ENCODE measurements around the gene CXCL12. TPM values are rescaled to one million over a fixed set of nuclear protein-coding genes. Genes with fewer than 3 reads are reported as not detected.

The CXCL12 gene
- polyA plus RNA-seq, 1 experiment = 217 TPM

DNA sequence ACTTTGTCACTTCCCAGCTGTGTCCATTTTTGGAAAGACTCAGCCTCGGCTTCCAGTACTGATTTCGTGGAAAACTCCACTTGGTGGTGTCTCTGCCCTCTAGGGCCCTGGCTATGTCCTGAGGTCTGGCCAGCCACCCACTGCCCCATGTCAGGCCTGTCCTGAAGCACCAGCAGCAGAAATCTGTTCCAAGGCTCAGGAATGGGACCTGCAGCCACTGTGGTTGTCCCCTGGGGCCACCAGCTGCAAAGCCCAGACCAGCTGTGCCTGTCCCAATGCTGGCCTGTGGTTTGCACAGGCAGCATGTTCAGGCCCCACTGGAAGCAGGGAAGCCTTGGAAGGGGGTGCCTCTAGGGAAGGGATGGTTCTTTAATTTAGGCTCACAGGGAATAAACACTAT, 21.2 kb downstream of the CXCL12 start:
- H3K27me3 ChIP-seq (ENCODE audit: control insufficient read depth, insufficient read depth, low read length) = no peaks in the 10 kb centered on the region
- ChIA-PET POLR2A (no interaction called here), CTCF (no interaction called here)
- no peak for DNase-seq (ENCODE audit: low read depth)
- H3K4me3 ChIP-seq (ENCODE audit: low read depth, low read length) = no peak overlapping the region
- no peaks in the 10 kb centered on the region; the same call in 1 of the 2 replicates for H3K36me3 ChIP-seq (ENCODE audit: control insufficient read depth, insufficient read depth, low read length)
- TF ChIP-seq, protein P1, sequence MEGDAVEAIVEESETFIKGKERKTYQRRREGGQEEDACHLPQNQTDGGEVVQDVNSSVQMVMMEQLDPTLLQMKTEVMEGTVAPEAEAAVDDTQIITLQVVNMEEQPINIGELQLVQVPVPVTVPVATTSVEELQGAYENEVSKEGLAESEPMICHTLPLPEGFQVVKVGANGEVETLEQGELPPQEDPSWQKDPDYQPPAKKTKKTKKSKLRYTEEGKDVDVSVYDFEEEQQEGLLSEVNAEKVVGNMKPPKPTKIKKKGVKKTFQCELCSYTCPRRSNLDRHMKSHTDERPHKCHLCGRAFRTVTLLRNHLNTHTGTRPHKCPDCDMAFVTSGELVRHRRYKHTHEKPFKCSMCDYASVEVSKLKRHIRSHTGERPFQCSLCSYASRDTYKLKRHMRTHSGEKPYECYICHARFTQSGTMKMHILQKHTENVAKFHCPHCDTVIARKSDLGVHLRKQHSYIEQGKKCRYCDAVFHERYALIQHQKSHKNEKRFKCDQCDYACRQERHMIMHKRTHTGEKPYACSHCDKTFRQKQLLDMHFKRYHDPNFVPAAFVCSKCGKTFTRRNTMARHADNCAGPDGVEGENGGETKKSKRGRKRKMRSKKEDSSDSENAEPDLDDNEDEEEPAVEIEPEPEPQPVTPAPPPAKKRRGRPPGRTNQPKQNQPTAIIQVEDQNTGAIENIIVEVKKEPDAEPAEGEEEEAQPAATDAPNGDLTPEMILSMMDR (IDR thresholded peaks at IDR 0.05; ENCODE audit: insufficient read depth, low read depth, low read length) = no peak

DNA sequence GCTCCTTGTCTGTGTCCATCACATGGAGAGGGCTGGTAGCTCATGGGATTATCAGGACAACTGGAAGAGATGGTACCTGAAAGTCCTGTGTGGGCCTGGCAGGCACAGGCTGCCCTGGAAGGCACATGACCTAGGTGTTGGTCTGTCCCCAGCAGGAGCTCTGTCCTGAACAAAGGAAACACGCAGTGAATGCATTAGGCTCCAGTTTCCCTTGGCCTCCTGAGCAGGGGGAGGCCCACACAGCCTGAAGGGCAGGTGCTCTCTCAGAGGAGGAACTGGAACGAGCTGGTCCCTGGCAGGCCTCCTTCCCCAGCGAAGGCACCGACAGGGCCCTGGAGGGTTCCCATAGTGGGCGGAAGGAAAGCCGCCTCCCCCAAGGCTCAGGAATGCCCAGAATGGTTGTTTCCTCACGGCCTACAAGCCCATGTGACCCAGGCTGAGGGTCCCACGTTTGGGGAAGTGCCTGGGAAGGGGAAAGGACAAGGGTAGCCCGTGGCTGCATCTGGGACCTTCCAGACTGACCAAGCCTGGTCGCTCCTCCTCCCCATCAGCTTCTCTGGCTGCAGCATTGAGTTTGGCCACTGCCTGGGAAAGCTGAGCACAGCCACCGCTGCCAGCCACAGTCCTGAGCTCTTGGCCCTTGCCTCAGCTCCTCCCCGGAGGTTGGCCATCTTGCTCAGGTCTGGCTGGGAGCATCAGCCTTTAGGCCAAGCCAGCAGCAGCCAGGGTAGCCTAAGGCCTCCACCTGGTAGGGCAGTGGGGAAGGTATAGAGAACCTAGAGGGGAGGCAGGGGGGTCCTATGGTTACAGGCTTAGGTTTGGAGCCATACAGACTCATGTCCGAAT, 21.8 kb downstream of the CXCL12 start:
- H3K36me3 ChIP-seq (ENCODE audit: control insufficient read depth, insufficient read depth, low read length) = no peaks in the 10 kb centered on the region
- no peaks in the 10 kb centered on the region for H3K27me3 ChIP-seq (ENCODE audit: control insufficient read depth, insufficient read depth, low read length)
- TF ChIP-seq, protein P1 (IDR thresholded peaks at IDR 0.05; ENCODE audit: insufficient read depth, low read depth, low read length) = no peak
- POLR2A ChIA-PET = no interaction called here
- CTCF ChIA-PET = interaction anchor here (1.0 kb wide), 1 partner anchor 11 kb away, joined by 3 read pairs; no protein-coding TSS in a partner anchor
- no peak overlapping the region for H3K4me3 ChIP-seq (ENCODE audit: low read depth, low read length)
- DNase-seq (ENCODE audit: low read depth) = no peak

DNA sequence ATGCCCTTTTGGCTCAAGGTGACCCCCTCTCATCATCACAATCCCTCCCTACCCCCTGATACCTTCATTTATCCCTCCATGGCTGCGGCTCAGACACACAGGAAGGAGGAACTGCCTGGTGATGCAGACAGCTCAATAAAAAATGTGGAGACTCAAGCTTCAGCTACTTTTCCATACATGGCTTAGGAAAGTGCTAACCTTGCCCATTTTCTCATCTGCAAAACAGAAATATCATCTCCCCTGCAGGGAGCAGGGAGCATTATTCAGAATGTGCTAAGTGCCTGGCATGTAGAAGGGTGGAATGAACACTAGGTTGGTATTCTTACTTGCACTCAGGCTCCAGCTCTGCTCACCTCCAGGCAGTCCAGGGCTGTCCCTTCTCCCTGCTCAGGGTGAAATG, 23.8 kb downstream of the CXCL12 start:
- Histone ChIP-seq H3K4me3 (ENCODE audit: low read depth, low read length) (no peak overlapping the region), H3K36me3 (ENCODE audit: control insufficient read depth, insufficient read depth, low read length) (no peaks in the 10 kb centered on the region), H3K27me3 (ENCODE audit: control insufficient read depth, insufficient read depth, low read length) (no peaks in the 10 kb centered on the region)
- no peak for DNase-seq (ENCODE audit: low read depth)
- ChIA-PET CTCF (interaction anchor here (0.9 kb wide), 1 partner anchor 10 kb away, joined by 3 read pairs; no protein-coding TSS in a partner anchor), POLR2A (no interaction called here)
- TF ChIP-seq, protein P1 (IDR thresholded peaks at IDR 0.05; ENCODE audit: insufficient read depth, low read depth, low read length) = no peak

DNA sequence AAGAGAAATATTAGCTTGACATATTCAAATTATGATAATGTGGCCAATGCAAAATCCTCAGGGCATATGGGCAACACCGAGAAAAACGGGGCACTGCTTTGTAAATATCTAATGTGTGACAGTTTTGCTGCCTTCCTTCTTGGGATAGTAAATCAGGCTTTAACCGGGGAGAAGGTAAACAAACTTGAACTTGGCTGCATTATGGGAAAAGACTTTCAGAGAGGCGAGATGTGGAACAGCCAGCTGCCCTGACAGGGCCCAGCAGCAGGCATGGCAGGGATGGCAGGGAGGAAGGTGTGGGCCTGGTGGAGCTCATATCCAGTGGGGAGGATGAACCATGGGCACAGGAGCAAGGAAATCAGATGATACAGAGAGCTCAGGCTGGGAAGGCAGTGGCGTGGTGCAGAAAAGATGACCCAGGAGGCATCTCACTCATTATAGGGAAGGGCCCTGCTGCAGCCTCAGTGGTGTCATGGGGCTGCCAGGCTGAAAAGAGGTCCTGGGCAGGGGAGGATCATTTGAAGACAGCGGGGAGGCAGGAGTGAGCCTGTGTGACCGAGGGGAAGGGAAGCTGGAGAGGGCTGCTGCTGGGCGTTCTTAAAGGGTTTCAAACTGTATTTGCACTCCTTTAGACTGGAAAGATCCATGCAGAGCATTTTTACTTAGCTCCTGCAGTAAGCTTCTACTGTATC, 26.7 kb downstream of the CXCL12 start:
- CTCF ChIA-PET = interaction anchor here (0.8 to 2.3 kb wide), 3 partner anchors 8 to 14 kb away, joined by 3 to 5 read pairs (median 3); no protein-coding TSS in a partner anchor
- POLR2A ChIA-PET = no interaction called here
- no peak for DNase-seq (ENCODE audit: low read depth)
- H3K27me3 ChIP-seq (ENCODE audit: control insufficient read depth, insufficient read depth, low read length) = no peaks in the 10 kb centered on the region
- H3K36me3 ChIP-seq (ENCODE audit: control insufficient read depth, insufficient read depth, low read length) = no peaks in the 10 kb centered on the region
- TF ChIP-seq, protein P1 (IDR thresholded peaks at IDR 0.05; ENCODE audit: insufficient read depth, low read depth, low read length) = no peak
- H3K4me3 ChIP-seq (ENCODE audit: low read depth, low read length) = no peak overlapping the region

DNA sequence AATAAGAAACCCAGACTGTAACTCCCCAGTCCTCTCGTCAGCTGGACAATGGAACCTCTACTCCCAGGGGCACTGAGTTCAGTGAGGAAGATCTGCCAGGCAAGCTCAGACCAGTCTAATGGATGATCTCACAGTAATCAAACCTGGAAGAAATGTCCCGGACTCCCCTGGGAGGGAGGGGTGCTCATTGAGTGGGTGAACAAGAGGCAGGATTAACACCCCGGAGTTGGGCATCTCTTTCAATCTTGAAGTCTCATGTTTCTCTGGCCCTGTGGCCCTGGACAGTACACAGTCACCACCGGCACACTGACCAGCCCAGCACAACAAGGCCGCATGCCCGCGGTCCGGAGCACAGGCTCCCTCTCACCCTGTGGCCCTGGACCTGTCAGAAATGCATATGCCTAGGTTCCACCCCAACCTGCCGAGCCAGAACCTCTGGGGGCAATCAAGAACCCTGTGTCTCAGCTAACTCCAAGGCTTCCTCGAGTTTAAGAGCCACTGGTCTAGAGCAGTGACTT, 27.8 kb downstream of the CXCL12 start:
- DNase-seq (ENCODE audit: low read depth) = no peak
- Histone ChIP-seq H3K36me3 (ENCODE audit: control insufficient read depth, insufficient read depth, low read length) (no peaks in the 10 kb centered on the region), H3K27me3 (ENCODE audit: control insufficient read depth, insufficient read depth, low read length) (no peaks in the 10 kb centered on the region), H3K4me3 (ENCODE audit: low read depth, low read length) (no peak overlapping the region)
- CTCF ChIA-PET = interaction anchor here (0.6 to 2.3 kb wide), 2 partner anchors 10 to 184 kb away, joined by 3 to 5 read pairs; no protein-coding TSS in a partner anchor
- POLR2A ChIA-PET = no interaction called here
- TF ChIP-seq, protein P1 (IDR thresholded peaks at IDR 0.05; ENCODE audit: insufficient read depth, low read depth, low read length) = no peak
